ENCODE results near the gene FSTL4.

Gene FSTL4

GRCh38 chr5:133245191-133246052 is 366.9 kb downstream of the FSTL4 start:
- in situ Hi-C loops (cut with HindIII; ENCODE audit: low pct_ligation_motif_present, low pct_unique_long_range_greater_than_20kb, low sequenced_read_pairs) = no loop called here
- peak; percentile 94 for DNase-seq

GRCh38 chr5:133244242-133244641 is 368.1 kb downstream of the FSTL4 start:
- DNase-seq = no peak

GRCh38 chr5:133243196-133243595 is 369.1 kb downstream of the FSTL4 start:
- DNase-seq = no peak
- in situ Hi-C loops (cut with HindIII; ENCODE audit: low pct_ligation_motif_present, low pct_unique_long_range_greater_than_20kb, low sequenced_read_pairs) = no loop called here

More at GRCh38 chr5:133244242-133244641, 368.1 kb downstream of the FSTL4 start:
- in situ Hi-C loops (cut with HindIII; ENCODE audit: low pct_ligation_motif_present, low pct_unique_long_range_greater_than_20kb, low sequenced_read_pairs) = no loop called here

- in situ Hi-C loops (cut with HindIII; ENCODE audit: low pct_ligation_motif_present, low pct_unique_long_range_greater_than_20kb, low sequenced_read_pairs) = no loop called here
- no peak for DNase-seq
Measured at GRCh38 chr5:133242221-133242835, 370.0 kb downstream of the FSTL4 start.

GRCh38 chr5:133241179-133242092 is 370.9 kb downstream of the FSTL4 start:
- in situ Hi-C loops (cut with HindIII; ENCODE audit: low pct_ligation_motif_present, low pct_unique_long_range_greater_than_20kb, low sequenced_read_pairs) = no loop called here

GRCh38 chr5:133240425-133241091 is 371.8 kb downstream of the FSTL4 start:
- peak; percentile 95 for DNase-seq
- in situ Hi-C loops (cut with HindIII; ENCODE audit: low pct_ligation_motif_present, low pct_unique_long_range_greater_than_20kb, low sequenced_read_pairs) = no loop called here

More at GRCh38 chr5:133241179-133242092, 370.9 kb downstream of the FSTL4 start:
- DNase-seq = no peak

GRCh38 chr5:133238426-133239205 is 373.7 kb downstream of the FSTL4 start:
- no peak for DNase-seq
- in situ Hi-C loops (cut with HindIII; ENCODE audit: low pct_ligation_motif_present, low pct_unique_long_range_greater_than_20kb, low sequenced_read_pairs) = no loop called here

GRCh38 chr5:133236976-133237375 is 375.4 kb downstream of the FSTL4 start:
- no peak for DNase-seq
- in situ Hi-C loops (cut with HindIII; ENCODE audit: low pct_ligation_motif_present, low pct_unique_long_range_greater_than_20kb, low sequenced_read_pairs) = no loop called here

GRCh38 chr5:133236541-133236951 is 375.8 kb downstream of the FSTL4 start:
- DNase-seq = no peak
- in situ Hi-C loops (cut with HindIII; ENCODE audit: low pct_ligation_motif_present, low pct_unique_long_range_greater_than_20kb, low sequenced_read_pairs) = no loop called here

GRCh38 chr5:133235696-133236426 is 376.5 kb downstream of the FSTL4 start:
- no peak for DNase-seq

GRCh38 chr5:133234911-133235310 is 377.4 kb downstream of the FSTL4 start:
- in situ Hi-C loops (cut with HindIII; ENCODE audit: low pct_ligation_motif_present, low pct_unique_long_range_greater_than_20kb, low sequenced_read_pairs) = no loop called here
- DNase-seq = no peak

More at GRCh38 chr5:133235696-133236426, 376.5 kb downstream of the FSTL4 start:
- in situ Hi-C loops (cut with HindIII; ENCODE audit: low pct_ligation_motif_present, low pct_unique_long_range_greater_than_20kb, low sequenced_read_pairs) = no loop called here

- DNase-seq = no peak
- in situ Hi-C loops (cut with HindIII; ENCODE audit: low pct_ligation_motif_present, low pct_unique_long_range_greater_than_20kb, low sequenced_read_pairs) = no loop called here
Measured at GRCh38 chr5:133234273-133234672, 378.1 kb downstream of the FSTL4 start.

GRCh38 chr5:133233616-133234015 is 378.7 kb downstream of the FSTL4 start:
- DNase-seq = no peak
- in situ Hi-C loops (cut with HindIII; ENCODE audit: low pct_ligation_motif_present, low pct_unique_long_range_greater_than_20kb, low sequenced_read_pairs) = no loop called here

- in situ Hi-C loops (cut with HindIII; ENCODE audit: low pct_ligation_motif_present, low pct_unique_long_range_greater_than_20kb, low sequenced_read_pairs) = no loop called here
- DNase-seq = no peak
Measured at GRCh38 chr5:133232911-133233310, 379.4 kb downstream of the FSTL4 start.

GRCh38 chr5:133232435-133232834 is 379.9 kb downstream of the FSTL4 start:
- in situ Hi-C loops (cut with HindIII; ENCODE audit: low pct_ligation_motif_present, low pct_unique_long_range_greater_than_20kb, low sequenced_read_pairs) = no loop called here
- DNase-seq = no peak

GRCh38 chr5:133232011-133232410 is 380.3 kb downstream of the FSTL4 start:
- in situ Hi-C loops (cut with HindIII; ENCODE audit: low pct_ligation_motif_present, low pct_unique_long_range_greater_than_20kb, low sequenced_read_pairs) = no loop called here
- no peak for DNase-seq
